GM10248 (cell line): ENCODE data around the gene RASD1.

Experiments used
- CTCF ChIA-PET: fragments of 300-600 bp; sonication (Branson Sonifier 250); formaldehyde crosslinking; extraction: SDS; loops from one replicate; lab custom pipeline; 2021; ENCODE audit warnings: antibody characterized with exemption; lab: Yijun Ruan, JAX
- POLR2A ChIA-PET: fragments of 350-650 bp; sonication (Branson Sonifier 250); formaldehyde crosslinking; extraction: SDS; loops from one replicate; lab custom pipeline; 2020; ENCODE audit warnings: antibody characterized with exemption; lab: Yijun Ruan, JAX
- DNase-seq: peaks from one replicate; pipeline ENCODE4 v3.0.0; 2012; ENCODE audit errors: extremely low spot score
- CTCF ChIP-seq: IDR thresholded peaks from 2 replicates; pipeline ENCODE4 v1.5.1; 2012; ENCODE audit warnings: mild to moderate bottlenecking, low read depth; ENCODE audit errors: extremely low read depth, missing control alignments, control extremely low read depth

Gene RASD1

GRCh38 chr17:17496189-17497064, at the start of gene RASD1:
TSS of gene RASD1 (minus strand) at chr17:17496395. CDS start at chr17:17496181, 214 bp downstream.
- TF ChIP-seq CTCF, result peak; percentile 93
- POLR2A ChIA-PET, result interaction anchor here (0.5 to 0.6 kb wide), 6 partner anchors 8 to 398 kb away, joined by 3 to 5 read pairs (median 3); no protein-coding TSS in a partner anchor
- peak; percentile 95 for DNase-seq
- CTCF ChIA-PET, result interaction anchor here (0.6 to 5.2 kb wide), 62 partner anchors 9 to 607 kb away, joined by 3 to 82 read pairs (median 4); partner anchors contain the start of gene PEMT

- no peak for TF ChIP-seq CTCF
- DNase-seq, result no peak
- ChIA-PET CTCF (interaction anchor here (1.4 kb wide), 1 partner anchor 154 kb away, joined by 3 read pairs; no protein-coding TSS in a partner anchor), POLR2A (no interaction called here)
These were observed 49.8 kb upstream of the RASD1 start for GRCh38 chr17:17545984-17546383.

GRCh38 chr17:17545031-17545820, 49.0 kb upstream of the RASD1 start:
- CTCF ChIA-PET, result no interaction called here
- TF ChIP-seq CTCF, result no peak
- POLR2A ChIA-PET, result no interaction called here
- DNase-seq, result no peak

GRCh38 chr17:17542906-17543635, 46.9 kb upstream of the RASD1 start:
- POLR2A ChIA-PET, result no interaction called here
- DNase-seq, result no peak
- CTCF ChIA-PET, result no interaction called here
- TF ChIP-seq CTCF, result no peak

GRCh38 chr17:17541640-17542001, 45.4 kb upstream of the RASD1 start:
- ChIA-PET CTCF (interaction anchor here (1.4 kb wide), 1 partner anchor 45 kb away, joined by 3 read pairs; no protein-coding TSS in a partner anchor), POLR2A (no interaction called here)
- DNase-seq, result no peak
- no peak for TF ChIP-seq CTCF
